H1 (cell line): ENCODE data around the gene PVR. TPM values are rescaled to one million over a fixed set of nuclear protein-coding genes. Genes with fewer than 3 reads are reported as not detected.

ENCODE experiments used
- CEBPB ChIP-seq: IDR thresholded peaks from 2 replicates; pipeline ENCODE4 v1.6.1; 2012; ENCODE audit warnings: low read depth, low read length
- CHD2 ChIP-seq: IDR thresholded peaks from 2 replicates; pipeline ENCODE4 v1.6.1; 2012; ENCODE audit warnings: low read length, improper control_type of control experiment
- CTBP2 ChIP-seq: IDR thresholded peaks from 2 replicates; pipeline ENCODE4 v1.7.0; 2011; ENCODE audit warnings: borderline replicate concordance, mild to moderate bottlenecking, moderate library complexity, mixed read lengths, low read length; ENCODE audit not compliant: insufficient read depth, insufficient read length
- FOSL1 ChIP-seq: IDR thresholded peaks from 2 replicates; pipeline ENCODE4 v1.6.1; 2011; ENCODE audit warnings: mild to moderate bottlenecking, low read depth, low read length, moderate library complexity; ENCODE audit not compliant: insufficient read depth
- RNF2 ChIP-seq: fragments of 200-900, 300-1000 bp; sonication (generic); IDR thresholded peaks from 2 replicates; pipeline ENCODE4 v1.7.1; 2016; ENCODE audit warnings: borderline replicate concordance, low read depth, mild to moderate bottlenecking, antibody characterized with exemption, low read length; ENCODE audit not compliant: poor library complexity, severe bottlenecking; ENCODE audit errors: missing control alignments
- RXRA ChIP-seq: IDR thresholded peaks from 2 replicates; pipeline ENCODE4 v1.6.1; 2011; ENCODE audit warnings: low read depth, mild to moderate bottlenecking, low read length, moderate library complexity; ENCODE audit not compliant: insufficient read depth
- SIN3A ChIP-seq, 2 experiments: IDR thresholded peaks in 1 of 2; conservative IDR thresholded peaks in 1 of 2; 2 replicates each; pipeline ENCODE4 v1.6.1; 2011 to 2012; ENCODE audit warnings: low read length in 2 of 2, improper control_type of control experiment in 1 of 2, low read depth in 1 of 2, mild to moderate bottlenecking in 1 of 2
- SRF ChIP-seq: IDR thresholded peaks from 2 replicates; pipeline ENCODE4 v1.6.1; 2011; ENCODE audit warnings: mild to moderate bottlenecking, low read depth, low read length, moderate library complexity
- TEAD4 ChIP-seq: IDR thresholded peaks from 2 replicates; pipeline ENCODE4 v1.6.1; 2012; ENCODE audit warnings: low read depth, low read length, inconsistent platforms, mixed read lengths
- polyA plus RNA-seq, 7 experiments: library from polyadenylated mRNA; depleted of rRNA in 3 of 7; stranded (reverse) in 5 of 7; unstranded in 2 of 7; fragments of >200 nt in 5 of 7; fragments of 200-250 nt in 2 of 7; gene quantifications; 1 replicate in 5 of 7; 2 replicates in 1 of 7; 4 replicates in 1 of 7; pipeline versions ENCODE4 v1.2.1 to v1.2.3, GENCODE V29; 2011 to 2013; ENCODE audit warnings: missing spikeins in 2 of 7, mixed read lengths in 2 of 7
- total RNA-seq: library from RNA; stranded (reverse); fragmentation: NEBNext Ultra II Directional; extraction: Animal tissue kit (Norgen Biotek cat#: 25700); gene quantifications from 2 replicates; pipeline ENCODE4 v1.2.1, GENCODE V29; 2021
- TF ChIP-seq, protein P1 (sequence below): fragments of 300-600 bp; sonication (generic); IDR thresholded peaks from 2 replicates; pipeline ENCODE4 v1.7.1; 2012; ENCODE audit warnings: low read length, moderate library complexity, mild to moderate bottlenecking, inconsistent platforms; ENCODE audit not compliant: insufficient replicate concordance
- TF ChIP-seq, protein P2 (sequence below): IDR thresholded peaks from 2 replicates; pipeline ENCODE4 v1.6.1; 2011; ENCODE audit warnings: low read depth, mild to moderate bottlenecking, low read length; ENCODE audit not compliant: insufficient read depth

PVR gene
- total and polyA plus RNA-seq, 2 of the 8 experiments (the other 6 are each of a cell fraction or from before 2014, with no cell fraction given) = 13.3 to 14.8 TPM

DNA sequence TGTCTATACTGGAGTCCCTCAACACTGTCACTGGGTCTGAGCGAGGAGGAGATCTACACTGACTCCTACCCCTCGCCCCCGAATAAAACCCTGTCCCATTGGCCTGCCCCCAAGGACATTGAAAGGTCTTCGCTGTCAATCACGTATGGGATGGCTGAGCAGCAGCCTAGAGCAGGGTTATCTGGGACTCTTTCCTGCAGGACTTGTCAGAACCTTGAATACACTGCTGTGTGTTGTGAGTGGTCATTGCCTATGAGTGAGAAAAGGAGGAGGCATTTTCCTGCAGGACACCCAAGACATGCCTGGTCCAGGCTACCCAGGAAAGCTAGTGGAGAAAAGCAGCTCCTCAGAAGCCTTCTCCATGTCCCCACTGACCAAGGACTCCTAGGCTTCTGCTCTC is 9.6 kb downstream of the PVR start (continued):
- TF ChIP-seq, protein P1, sequence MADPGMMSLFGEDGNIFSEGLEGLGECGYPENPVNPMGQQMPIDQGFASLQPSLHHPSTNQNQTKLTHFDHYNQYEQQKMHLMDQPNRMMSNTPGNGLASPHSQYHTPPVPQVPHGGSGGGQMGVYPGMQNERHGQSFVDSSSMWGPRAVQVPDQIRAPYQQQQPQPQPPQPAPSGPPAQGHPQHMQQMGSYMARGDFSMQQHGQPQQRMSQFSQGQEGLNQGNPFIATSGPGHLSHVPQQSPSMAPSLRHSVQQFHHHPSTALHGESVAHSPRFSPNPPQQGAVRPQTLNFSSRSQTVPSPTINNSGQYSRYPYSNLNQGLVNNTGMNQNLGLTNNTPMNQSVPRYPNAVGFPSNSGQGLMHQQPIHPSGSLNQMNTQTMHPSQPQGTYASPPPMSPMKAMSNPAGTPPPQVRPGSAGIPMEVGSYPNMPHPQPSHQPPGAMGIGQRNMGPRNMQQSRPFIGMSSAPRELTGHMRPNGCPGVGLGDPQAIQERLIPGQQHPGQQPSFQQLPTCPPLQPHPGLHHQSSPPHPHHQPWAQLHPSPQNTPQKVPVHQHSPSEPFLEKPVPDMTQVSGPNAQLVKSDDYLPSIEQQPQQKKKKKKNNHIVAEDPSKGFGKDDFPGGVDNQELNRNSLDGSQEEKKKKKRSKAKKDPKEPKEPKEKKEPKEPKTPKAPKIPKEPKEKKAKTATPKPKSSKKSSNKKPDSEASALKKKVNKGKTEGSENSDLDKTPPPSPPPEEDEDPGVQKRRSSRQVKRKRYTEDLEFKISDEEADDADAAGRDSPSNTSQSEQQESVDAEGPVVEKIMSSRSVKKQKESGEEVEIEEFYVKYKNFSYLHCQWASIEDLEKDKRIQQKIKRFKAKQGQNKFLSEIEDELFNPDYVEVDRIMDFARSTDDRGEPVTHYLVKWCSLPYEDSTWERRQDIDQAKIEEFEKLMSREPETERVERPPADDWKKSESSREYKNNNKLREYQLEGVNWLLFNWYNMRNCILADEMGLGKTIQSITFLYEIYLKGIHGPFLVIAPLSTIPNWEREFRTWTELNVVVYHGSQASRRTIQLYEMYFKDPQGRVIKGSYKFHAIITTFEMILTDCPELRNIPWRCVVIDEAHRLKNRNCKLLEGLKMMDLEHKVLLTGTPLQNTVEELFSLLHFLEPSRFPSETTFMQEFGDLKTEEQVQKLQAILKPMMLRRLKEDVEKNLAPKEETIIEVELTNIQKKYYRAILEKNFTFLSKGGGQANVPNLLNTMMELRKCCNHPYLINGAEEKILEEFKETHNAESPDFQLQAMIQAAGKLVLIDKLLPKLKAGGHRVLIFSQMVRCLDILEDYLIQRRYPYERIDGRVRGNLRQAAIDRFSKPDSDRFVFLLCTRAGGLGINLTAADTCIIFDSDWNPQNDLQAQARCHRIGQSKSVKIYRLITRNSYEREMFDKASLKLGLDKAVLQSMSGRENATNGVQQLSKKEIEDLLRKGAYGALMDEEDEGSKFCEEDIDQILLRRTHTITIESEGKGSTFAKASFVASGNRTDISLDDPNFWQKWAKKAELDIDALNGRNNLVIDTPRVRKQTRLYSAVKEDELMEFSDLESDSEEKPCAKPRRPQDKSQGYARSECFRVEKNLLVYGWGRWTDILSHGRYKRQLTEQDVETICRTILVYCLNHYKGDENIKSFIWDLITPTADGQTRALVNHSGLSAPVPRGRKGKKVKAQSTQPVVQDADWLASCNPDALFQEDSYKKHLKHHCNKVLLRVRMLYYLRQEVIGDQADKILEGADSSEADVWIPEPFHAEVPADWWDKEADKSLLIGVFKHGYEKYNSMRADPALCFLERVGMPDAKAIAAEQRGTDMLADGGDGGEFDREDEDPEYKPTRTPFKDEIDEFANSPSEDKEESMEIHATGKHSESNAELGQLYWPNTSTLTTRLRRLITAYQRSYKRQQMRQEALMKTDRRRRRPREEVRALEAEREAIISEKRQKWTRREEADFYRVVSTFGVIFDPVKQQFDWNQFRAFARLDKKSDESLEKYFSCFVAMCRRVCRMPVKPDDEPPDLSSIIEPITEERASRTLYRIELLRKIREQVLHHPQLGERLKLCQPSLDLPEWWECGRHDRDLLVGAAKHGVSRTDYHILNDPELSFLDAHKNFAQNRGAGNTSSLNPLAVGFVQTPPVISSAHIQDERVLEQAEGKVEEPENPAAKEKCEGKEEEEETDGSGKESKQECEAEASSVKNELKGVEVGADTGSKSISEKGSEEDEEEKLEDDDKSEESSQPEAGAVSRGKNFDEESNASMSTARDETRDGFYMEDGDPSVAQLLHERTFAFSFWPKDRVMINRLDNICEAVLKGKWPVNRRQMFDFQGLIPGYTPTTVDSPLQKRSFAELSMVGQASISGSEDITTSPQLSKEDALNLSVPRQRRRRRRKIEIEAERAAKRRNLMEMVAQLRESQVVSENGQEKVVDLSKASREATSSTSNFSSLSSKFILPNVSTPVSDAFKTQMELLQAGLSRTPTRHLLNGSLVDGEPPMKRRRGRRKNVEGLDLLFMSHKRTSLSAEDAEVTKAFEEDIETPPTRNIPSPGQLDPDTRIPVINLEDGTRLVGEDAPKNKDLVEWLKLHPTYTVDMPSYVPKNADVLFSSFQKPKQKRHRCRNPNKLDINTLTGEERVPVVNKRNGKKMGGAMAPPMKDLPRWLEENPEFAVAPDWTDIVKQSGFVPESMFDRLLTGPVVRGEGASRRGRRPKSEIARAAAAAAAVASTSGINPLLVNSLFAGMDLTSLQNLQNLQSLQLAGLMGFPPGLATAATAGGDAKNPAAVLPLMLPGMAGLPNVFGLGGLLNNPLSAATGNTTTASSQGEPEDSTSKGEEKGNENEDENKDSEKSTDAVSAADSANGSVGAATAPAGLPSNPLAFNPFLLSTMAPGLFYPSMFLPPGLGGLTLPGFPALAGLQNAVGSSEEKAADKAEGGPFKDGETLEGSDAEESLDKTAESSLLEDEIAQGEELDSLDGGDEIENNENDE = no peak
- TF ChIP-seq RXRA (no peak), CEBPB (no peak), TEAD4 (no peak), SIN3A (conservative IDR thresholded peaks at IDR 0.05 in 1 of 2, IDR thresholded peaks at IDR 0.05 in 1 of 2; ENCODE audit: low read depth in 1 of 2, low read length in 2 of 2) (no peak), CHD2 (no peak), SRF (no peak), RNF2 (no peak), FOSL1 (no peak), CTBP2 (no peak)
- TF ChIP-seq, protein P2, sequence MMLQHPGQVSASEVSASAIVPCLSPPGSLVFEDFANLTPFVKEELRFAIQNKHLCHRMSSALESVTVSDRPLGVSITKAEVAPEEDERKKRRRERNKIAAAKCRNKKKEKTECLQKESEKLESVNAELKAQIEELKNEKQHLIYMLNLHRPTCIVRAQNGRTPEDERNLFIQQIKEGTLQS = no peak
